ENCODE results near the gene PLEKHA7.

- TF ChIP-seq POLR2A (IDR thresholded peaks at IDR 0.05; ENCODE audit: low read depth, low read length) (no peak), POLR2AphosphoS5 (IDR thresholded peaks at IDR 0.05; ENCODE audit: low read depth, low read length) (no peak), TAF1 (IDR thresholded peaks at IDR 0.05; ENCODE audit: low read depth, low read length) (no peak)
These were observed 93.7 kb downstream of the PLEKHA7 start for GRCh38 chr11:16920559-16920958.

Data from GM12891 (cell line).